ENCODE results near the gene IQCF6.
"Not testable (repeated sequence)": the region's sequence is repeated elsewhere in the genome, so short reads cannot be mapped to it uniquely, and the experiment has no call there.

IQCF6 gene

DNA sequence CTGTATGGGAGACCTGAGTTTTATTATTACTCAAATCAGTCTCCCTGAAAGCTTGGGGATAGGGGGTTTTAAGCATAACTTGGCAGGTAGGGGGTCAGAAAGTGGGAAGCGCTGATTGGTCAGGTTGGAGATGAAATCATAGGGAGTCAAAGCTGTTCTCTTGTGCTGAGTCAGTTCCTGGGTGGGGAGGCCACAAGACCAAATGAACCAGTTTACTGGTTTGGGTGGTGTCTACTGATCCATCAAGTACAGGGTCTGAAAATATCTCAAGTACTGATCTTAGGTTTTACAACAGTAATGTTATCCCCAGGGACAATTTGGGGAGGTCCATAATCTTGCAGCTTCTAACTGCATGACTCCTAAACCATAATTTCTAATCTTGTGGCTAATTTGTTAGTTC, 17.8 kb upstream of the IQCF6 start:
- no peak for DNase-seq (ENCODE audit: low spot score)
- TF ChIP-seq, protein P1, sequence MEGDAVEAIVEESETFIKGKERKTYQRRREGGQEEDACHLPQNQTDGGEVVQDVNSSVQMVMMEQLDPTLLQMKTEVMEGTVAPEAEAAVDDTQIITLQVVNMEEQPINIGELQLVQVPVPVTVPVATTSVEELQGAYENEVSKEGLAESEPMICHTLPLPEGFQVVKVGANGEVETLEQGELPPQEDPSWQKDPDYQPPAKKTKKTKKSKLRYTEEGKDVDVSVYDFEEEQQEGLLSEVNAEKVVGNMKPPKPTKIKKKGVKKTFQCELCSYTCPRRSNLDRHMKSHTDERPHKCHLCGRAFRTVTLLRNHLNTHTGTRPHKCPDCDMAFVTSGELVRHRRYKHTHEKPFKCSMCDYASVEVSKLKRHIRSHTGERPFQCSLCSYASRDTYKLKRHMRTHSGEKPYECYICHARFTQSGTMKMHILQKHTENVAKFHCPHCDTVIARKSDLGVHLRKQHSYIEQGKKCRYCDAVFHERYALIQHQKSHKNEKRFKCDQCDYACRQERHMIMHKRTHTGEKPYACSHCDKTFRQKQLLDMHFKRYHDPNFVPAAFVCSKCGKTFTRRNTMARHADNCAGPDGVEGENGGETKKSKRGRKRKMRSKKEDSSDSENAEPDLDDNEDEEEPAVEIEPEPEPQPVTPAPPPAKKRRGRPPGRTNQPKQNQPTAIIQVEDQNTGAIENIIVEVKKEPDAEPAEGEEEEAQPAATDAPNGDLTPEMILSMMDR (IDR thresholded peaks at IDR 0.05; ENCODE audit: extremely low read depth, missing control alignments): no peak

DNA sequence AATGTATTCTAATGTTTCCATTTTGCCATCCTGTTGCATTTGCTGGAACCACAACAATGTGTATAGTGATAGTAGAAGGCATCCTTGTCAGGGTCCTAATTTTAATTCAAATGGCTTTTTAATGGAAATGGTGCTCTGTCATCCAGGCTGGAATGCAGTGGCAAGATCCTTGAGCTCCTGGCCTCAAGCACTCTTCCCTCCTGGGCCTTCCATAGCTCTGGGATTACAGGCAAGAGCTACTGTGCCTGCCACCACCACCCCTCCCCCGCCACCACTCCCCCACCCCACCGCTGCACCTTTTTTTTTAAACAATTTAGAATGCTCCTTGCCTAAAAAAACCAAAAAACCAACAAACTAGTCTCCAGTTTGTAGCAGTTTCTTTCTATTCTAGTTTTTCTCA, 15.2 kb upstream of the IQCF6 start:
- TF ChIP-seq, protein P1 (IDR thresholded peaks at IDR 0.05; ENCODE audit: extremely low read depth, missing control alignments): no peak
- DNase-seq (ENCODE audit: low spot score): no peak

DNA sequence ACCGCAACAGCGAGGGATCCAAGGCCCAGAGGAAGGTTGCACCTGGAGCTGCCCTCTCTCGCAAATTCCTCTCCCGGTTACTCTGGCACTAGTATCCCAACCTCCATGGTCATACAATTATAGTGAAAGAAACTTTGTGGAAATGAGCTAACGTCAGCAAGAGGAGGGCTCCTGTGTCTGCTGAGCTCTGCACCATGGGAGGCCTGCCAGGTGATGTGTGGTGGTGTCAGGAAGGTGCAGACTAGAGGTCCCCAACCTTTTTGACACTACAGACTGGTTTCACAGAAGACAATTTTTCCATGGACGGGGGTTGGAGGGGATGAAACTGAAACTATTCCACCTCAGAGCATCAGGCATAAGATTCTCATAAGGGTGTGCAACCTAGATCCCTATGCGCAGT, 13.2 kb upstream of the IQCF6 start:
- DNase-seq (ENCODE audit: low spot score): no peak

DNA sequence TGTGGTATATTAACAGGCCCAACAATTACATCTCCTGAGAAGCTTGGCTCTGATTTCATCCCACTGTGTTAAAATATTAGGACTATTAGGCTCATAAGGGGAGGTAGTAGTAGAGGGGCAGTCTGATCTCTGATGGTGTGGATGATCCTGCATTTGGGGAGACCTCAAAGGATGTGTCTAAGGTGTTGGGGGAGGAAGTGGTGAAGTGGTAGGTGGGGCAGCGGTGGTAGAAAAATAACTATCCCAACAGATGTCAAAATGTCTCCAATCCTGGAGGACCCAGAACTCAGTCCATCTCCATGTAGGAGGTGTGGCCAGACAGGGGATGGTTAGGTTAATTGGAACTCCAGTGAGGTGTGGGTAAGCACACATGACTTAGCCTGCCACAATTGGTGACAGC, 10.4 kb upstream of the IQCF6 start:
- no peak for DNase-seq (ENCODE audit: low spot score)
- TF ChIP-seq, protein P1 (IDR thresholded peaks at IDR 0.05; ENCODE audit: extremely low read depth, missing control alignments): no peak

More for the DNA sequence above, 13.2 kb upstream of the IQCF6 start:
- TF ChIP-seq, protein P1 (IDR thresholded peaks at IDR 0.05; ENCODE audit: extremely low read depth, missing control alignments): no peak

DNA sequence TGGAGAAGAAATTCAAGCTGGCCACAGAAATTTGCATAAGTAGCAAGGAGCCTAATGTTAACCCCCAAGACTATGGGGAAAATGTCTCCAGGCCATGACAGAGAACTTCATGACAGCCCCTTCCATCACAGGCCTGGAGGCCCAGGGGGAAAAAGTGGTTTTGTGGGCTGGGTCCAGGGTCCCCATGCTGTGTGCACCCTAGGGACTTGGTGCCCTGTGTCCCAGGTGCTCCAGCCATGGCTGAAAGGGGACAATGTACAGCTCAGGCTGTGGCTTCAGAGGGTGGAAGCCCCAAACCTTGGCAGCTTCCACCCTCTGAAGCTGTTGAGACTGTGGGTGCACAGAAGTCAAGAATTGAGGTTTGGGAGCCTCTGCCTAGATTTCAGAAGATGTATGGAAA, 8.5 kb upstream of the IQCF6 start:
- DNase-seq (ENCODE audit: low spot score): not testable (repeated sequence)

DNA sequence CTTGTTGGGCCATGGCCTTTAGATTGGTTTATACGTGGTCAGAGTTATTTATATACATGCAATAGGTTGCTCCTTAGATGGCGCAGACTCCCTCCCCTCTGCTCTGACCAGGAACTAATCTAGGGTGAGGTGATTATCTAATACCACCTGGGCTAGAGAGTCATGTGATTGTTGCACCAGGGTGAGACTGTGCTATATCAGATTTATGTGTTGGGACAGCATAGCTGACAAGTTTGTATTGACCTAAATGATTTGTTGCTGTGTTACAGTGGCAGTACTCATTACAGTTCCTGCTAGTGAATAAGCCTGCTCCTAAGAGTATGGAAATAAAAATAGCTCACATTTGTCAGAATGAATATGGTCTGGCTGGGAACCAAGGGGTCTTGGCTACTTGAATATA, 7.2 kb upstream of the IQCF6 start:
- TF ChIP-seq, protein P1 (IDR thresholded peaks at IDR 0.05; ENCODE audit: extremely low read depth, missing control alignments): no peak
- no peak for DNase-seq (ENCODE audit: low spot score)

DNA sequence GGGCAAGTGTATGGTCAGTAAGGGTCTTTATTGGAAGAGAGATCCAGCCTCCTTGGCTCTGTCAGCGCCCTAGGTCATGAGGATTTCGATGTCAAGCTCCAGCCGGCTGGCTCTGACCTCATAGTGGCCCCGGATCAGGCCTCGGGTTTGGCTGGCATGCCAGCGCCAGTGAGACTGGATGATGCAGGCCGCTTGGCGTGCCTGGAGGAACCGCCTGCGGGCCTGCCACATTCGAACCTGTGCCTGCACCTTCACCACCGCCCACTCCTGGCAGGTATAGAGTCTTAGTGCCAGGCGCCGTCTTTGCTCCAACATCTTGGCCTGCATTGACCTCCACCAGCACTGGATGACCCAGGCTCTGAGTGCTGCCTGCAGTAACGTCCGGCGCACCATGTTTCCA, 483 bp downstream of the IQCF6 start:
- TF ChIP-seq, protein P1 (IDR thresholded peaks at IDR 0.05; ENCODE audit: extremely low read depth, missing control alignments): no peak
- DNase-seq (ENCODE audit: low spot score): no peak

DNA sequence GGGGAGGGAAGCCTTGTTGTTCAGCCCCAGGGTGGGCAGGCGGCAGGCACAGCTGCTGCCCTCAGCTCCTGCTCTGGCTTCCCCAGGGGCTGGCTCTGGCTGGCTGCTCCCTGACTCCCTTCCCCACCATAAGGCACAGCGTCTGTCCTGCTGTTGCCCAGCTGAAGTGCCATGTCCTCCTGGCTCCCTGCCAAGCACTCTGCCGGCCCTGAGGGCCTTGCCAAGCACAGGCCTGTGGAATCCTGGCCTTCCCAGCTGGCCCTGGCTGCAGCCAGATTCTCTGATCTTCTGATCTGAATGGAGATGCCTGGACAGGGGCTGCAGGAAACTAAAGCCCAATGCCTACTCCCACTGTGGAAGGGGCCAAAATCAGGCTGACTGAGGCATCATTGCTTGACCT, 1.1 kb downstream of the IQCF6 start:
- DNase-seq (ENCODE audit: low spot score): no peak
- TF ChIP-seq, protein P1 (IDR thresholded peaks at IDR 0.05; ENCODE audit: extremely low read depth, missing control alignments): no peak
